Keratinocyte (primary cell): Measurements from ENCODE around the gene CUX1. TPM values are rescaled to one million over a fixed set of nuclear protein-coding genes. Genes with fewer than 3 reads are reported as not detected.

ENCODE experiments used
- DNase-seq: peaks from one replicate; pipeline ENCODE4 v3.0.0-alpha.2; 2011; ENCODE audit warnings: low read depth, missing footprints, low spot score
- FAIRE-seq: peaks from 2 replicates; lab custom pipeline; 2011; peaks lifted over from hg19 to GRCh38; lab: Jason Lieb, UNC
- H2AFZ ChIP-seq: 2 replicates; pipeline ENCODE4 v1.6.0; 2012; ENCODE audit warnings: low read length, control low read depth, inconsistent platforms; ENCODE audit not compliant: control insufficient read depth
- H3K27ac ChIP-seq: 2 replicates; pipeline ENCODE4 v1.5.1; 2011; ENCODE audit warnings: low read length; ENCODE audit not compliant: control insufficient read depth, insufficient read depth
- H3K27me3 ChIP-seq: 3 replicates; pipeline ENCODE4 v1.6.0; 2011; ENCODE audit warnings: low read length; ENCODE audit not compliant: control insufficient read depth, insufficient read depth; ENCODE audit errors: extremely low read depth
- H3K36me3 ChIP-seq, 2 experiments: 2 replicates in 1 of 2; 3 replicates in 1 of 2; pipeline ENCODE4 v1.5.1; 2011; ENCODE audit warnings: low read length in 2 of 2, mild to moderate bottlenecking in 1 of 2; ENCODE audit not compliant: control insufficient read depth in 2 of 2, insufficient read depth in 2 of 2; ENCODE audit errors: extremely low read depth in 1 of 2
- H3K4me1 ChIP-seq: 3 replicates; pipeline ENCODE4 v1.5.1; 2011; ENCODE audit warnings: low read length; ENCODE audit not compliant: control insufficient read depth, insufficient read depth; ENCODE audit errors: extremely low read depth
- H3K4me2 ChIP-seq: 3 replicates; pipeline ENCODE4 v1.6.0; 2011; ENCODE audit warnings: low read depth, low read length; ENCODE audit not compliant: control insufficient read depth, insufficient read depth; ENCODE audit errors: extremely low read depth
- H3K4me3 ChIP-seq, 3 experiments: fragments of 200-600 bp in 1 of 3; sonication (generic) in 1 of 3; 2 replicates in 2 of 3; 3 replicates in 1 of 3; pipeline ENCODE4 v1.5.1; 2011 to 2016; ENCODE audit warnings: low read length in 3 of 3, mild to moderate bottlenecking in 3 of 3, control low read depth in 2 of 3, inconsistent platforms in 1 of 3, low read depth in 1 of 3, mixed read lengths in 1 of 3, mixed run types in 1 of 3, moderate library complexity in 1 of 3; ENCODE audit not compliant: control insufficient read depth in 2 of 3, insufficient read depth in 2 of 3; ENCODE audit errors: extremely low read depth in 1 of 3
- H3K79me2 ChIP-seq: 2 replicates; pipeline ENCODE4 v1.6.0; 2012; ENCODE audit warnings: low read length; ENCODE audit not compliant: control insufficient read depth, insufficient read depth
- H3K9ac ChIP-seq: 3 replicates; pipeline ENCODE4 v1.6.0; 2011; ENCODE audit warnings: low read length; ENCODE audit not compliant: control insufficient read depth, insufficient read depth; ENCODE audit errors: extremely low read depth
- H3K9me1 ChIP-seq: 3 replicates; pipeline ENCODE4 v1.6.0; 2011; ENCODE audit warnings: low read length; ENCODE audit not compliant: control insufficient read depth, insufficient read depth; ENCODE audit errors: extremely low read depth
- H3K9me3 ChIP-seq: 2 replicates; pipeline ENCODE4 v1.5.1; 2012; ENCODE audit warnings: low read depth, low read length; ENCODE audit not compliant: control insufficient read depth
- H4K20me1 ChIP-seq: 3 replicates; pipeline ENCODE4 v1.6.0; 2011; ENCODE audit warnings: low read length; ENCODE audit not compliant: control insufficient read depth, insufficient read depth; ENCODE audit errors: extremely low read depth
- CTCF ChIP-seq, 3 experiments: IDR thresholded peaks in 1 of 3; conservative IDR thresholded peaks in 1 of 3; optimal IDR thresholded peaks in 1 of 3; 2 replicates in 2 of 3; 3 replicates in 1 of 3; pipeline versions ENCODE3 to v1.5.1; 2011; ENCODE audit warnings: low read length in 3 of 3, mild to moderate bottlenecking in 3 of 3, moderate library complexity in 2 of 3, control low read depth in 1 of 3, inconsistent platforms in 1 of 3; ENCODE audit not compliant: insufficient read depth in 2 of 3; ENCODE audit errors: extremely low read depth in 1 of 3
- EZH2 ChIP-seq: IDR thresholded peaks from one replicate; pipeline ENCODE4 v1.6.1; 2012; ENCODE audit warnings: inconsistent platforms, mild to moderate bottlenecking, low read length, moderate library complexity
- dilution Hi-C: fragments of 300-500 bp; cut with MboI; formaldehyde crosslinking; loops from one replicate; pipeline ENCODE4 v1.7.0; 2020; ENCODE audit warnings: low sequenced_read_pairs; ENCODE audit not compliant: extremely low pct_ligation_motif_present
- polyA plus RNA-seq, 5 experiments: library from polyadenylated mRNA; depleted of rRNA in 3 of 5; stranded (reverse) in 3 of 5; stranded (forward) in 1 of 5; unstranded in 1 of 5; fragments of >200 nt; gene quantifications; 1 replicate in 1 of 5; 2 replicates in 3 of 5; 3 replicates in 1 of 5; pipeline versions ENCODE4 v1.2.1 to v1.2.3, GENCODE V29; 2011 to 2012; ENCODE audit warnings: missing spikeins in 2 of 5, low read depth in 1 of 5, low replicate concordance in 1 of 5

Gene CUX1
- polyA plus RNA-seq, 1 donor (not counting 4 experiments of a cell fraction or from before 2014, with no cell fraction given) = 18.3 TPM

GRCh38 chr7:102104245-102104644 lies 286.8 kb downstream of the CUX1 start:
- DNase-seq (no peak), FAIRE-seq (no peak)
- TF ChIP-seq EZH2 = no peak
- TF ChIP-seq CTCF (optimal IDR thresholded peaks at IDR 0.05 in 1 of 3, IDR thresholded peaks at IDR 0.05 in 1 of 3, conservative IDR thresholded peaks at IDR 0.05 in 1 of 3; ENCODE audit: extremely low read depth in 1 of 3, insufficient read depth in 2 of 3, low read length in 3 of 3) = no peak
- no peaks in the 10 kb centered on the region for H3K79me2 ChIP-seq
- no peak overlapping the region for H3K4me2 ChIP-seq
- no peaks in the 10 kb centered on the region for H3K9me3 ChIP-seq
- H2AFZ ChIP-seq = no peak overlapping the region
- H3K27ac ChIP-seq = no peak overlapping the region
- H4K20me1 ChIP-seq = no peaks in the 10 kb centered on the region
- H3K9ac ChIP-seq = no peak overlapping the region
- H3K36me3 ChIP-seq = peaks cover 4 to 8% of the 10 kb centered on the region in 2 experiments
- no peak overlapping the region for H3K4me3 ChIP-seq
- peaks cover 19% of the 10 kb centered on the region for H3K4me1 ChIP-seq
- dilution Hi-C loops = no loop called here
- no peaks in the 10 kb centered on the region for H3K9me1 ChIP-seq
- no peaks in the 10 kb centered on the region for H3K27me3 ChIP-seq

GRCh38 chr7:102106625-102107024 lies 289.2 kb downstream of the CUX1 start:
- no peak overlapping the region for H3K4me2 ChIP-seq
- FAIRE-seq (no peak), DNase-seq (no peak)
- H3K9me3 ChIP-seq = no peaks in the 10 kb centered on the region
- H2AFZ ChIP-seq = no peak overlapping the region
- TF ChIP-seq CTCF (optimal IDR thresholded peaks at IDR 0.05 in 1 of 3, IDR thresholded peaks at IDR 0.05 in 1 of 3, conservative IDR thresholded peaks at IDR 0.05 in 1 of 3; ENCODE audit: extremely low read depth in 1 of 3, insufficient read depth in 2 of 3, low read length in 3 of 3) (no peak), EZH2 (no peak)
- no peak overlapping the region for H3K9ac ChIP-seq
- no peak overlapping the region for H3K27ac ChIP-seq
- dilution Hi-C loops = no loop called here
- no peaks in the 10 kb centered on the region for H3K9me1 ChIP-seq
- peaks cover 4% of the 10 kb centered on the region for H3K4me1 ChIP-seq
- H3K79me2 ChIP-seq = no peaks in the 10 kb centered on the region
- no peak overlapping the region for H3K4me3 ChIP-seq
- H4K20me1 ChIP-seq = no peaks in the 10 kb centered on the region
- H3K27me3 ChIP-seq = no peaks in the 10 kb centered on the region
- H3K36me3 ChIP-seq = peaks cover 4 to 8% of the 10 kb centered on the region in 2 experiments
